Skin of body (tissue), 2 donors: Measurements from ENCODE around the gene SENP5. TPM values are rescaled to one million over a fixed set of nuclear protein-coding genes. Genes with fewer than 3 reads are reported as not detected.

Experiments
- DNase-seq: peaks from one replicate; lab custom pipeline; 2025; lab: John Stamatoyannopoulos, UW
- total RNA-seq: library from RNA; depleted of rRNA; stranded (reverse); fragments of >200 nt; gene quantifications from one replicate; pipeline ENCODE4 v1.2.3, GENCODE V29; 2014

Gene SENP5
- total RNA-seq, 1 donor from 2014 or later = 42.5 TPM

DNA sequence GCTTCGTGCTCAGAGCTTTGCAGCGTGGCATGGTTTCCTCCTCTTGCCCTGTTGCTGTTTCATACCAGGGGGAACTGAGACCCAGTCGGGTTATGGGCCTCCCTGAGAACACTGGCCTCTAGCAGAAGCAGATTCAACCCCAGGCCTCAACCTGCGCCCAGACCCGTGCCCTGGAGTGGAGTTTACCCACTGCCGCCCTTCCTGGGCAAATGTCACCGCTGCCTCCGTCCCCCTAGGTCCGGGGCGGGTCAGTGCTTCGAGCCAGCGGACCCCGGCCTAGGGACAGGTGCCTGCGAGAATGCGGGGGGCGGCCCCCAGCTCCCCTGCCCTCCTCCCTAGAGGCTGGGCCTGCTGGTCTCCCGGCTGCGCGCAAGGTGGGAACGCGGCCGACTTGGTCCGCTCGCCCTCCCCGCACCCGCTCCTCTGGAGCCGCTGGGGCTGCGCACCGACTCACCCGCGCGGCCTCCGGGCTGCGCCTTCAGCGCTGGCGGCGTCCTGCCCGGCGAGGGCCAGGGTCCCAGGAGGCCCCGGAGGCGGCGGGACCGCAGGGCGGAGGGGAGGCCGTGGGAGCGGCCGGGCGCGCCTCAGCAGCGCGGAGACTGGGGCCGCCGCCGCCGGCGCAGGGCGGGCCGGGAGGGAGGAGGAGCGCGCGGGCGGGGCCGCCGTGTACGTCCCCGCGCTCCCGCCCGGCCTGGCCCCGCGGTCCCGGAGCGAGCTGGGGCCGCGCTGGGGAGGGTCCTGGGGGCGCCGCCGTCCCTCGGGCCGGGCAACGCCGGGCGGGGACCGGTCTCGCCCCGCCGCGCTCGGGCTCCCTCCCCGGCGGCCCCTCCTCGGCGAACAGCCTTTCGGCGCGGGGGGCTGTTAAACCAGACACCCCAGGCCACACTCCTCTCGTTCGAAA, 100.8 kb downstream of the SENP5 start, which contains the start of gene PIGZ:
Gene PIGZ (minus strand): TSS at position 601 of the 901 bp plus-strand sequence. CDS start 16,802 bp downstream, outside the sequence.
- no peak for DNase-seq

GRCh38 chr3:196969134-196969659, 101.5 kb downstream of the SENP5 start:
- DNase-seq = no peak

- DNase-seq = no peak
Measured at GRCh38 chr3:196969660-196970546, 102.2 kb downstream of the SENP5 start.

DNA sequence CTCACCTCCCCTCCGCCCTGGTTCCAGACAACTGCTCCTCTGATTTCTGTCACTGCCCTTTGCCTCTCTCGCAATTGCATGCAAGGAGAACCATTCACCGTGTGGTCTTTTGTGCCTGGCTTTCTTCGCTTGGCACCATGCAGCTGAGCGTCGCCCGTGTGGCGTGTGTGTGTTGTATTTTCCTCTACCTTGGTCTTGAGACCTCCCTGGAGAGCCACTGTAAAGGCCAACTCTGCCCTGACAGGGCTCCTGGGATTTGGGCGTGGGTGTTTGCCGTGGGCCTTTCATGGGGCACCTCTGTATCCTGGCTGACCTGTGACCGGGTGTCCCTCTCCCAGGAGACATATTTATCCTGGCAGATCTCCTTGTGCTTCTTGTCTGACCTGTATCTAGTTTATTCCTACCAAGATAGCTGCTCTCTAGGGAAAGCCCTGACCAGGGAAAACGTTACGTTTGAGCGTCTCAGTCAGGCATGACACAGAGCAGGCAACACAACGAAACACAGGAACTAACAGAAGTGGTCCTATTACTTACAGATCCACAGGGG, 102.9 kb downstream of the SENP5 start:
- DNase-seq = no peak

DNA sequence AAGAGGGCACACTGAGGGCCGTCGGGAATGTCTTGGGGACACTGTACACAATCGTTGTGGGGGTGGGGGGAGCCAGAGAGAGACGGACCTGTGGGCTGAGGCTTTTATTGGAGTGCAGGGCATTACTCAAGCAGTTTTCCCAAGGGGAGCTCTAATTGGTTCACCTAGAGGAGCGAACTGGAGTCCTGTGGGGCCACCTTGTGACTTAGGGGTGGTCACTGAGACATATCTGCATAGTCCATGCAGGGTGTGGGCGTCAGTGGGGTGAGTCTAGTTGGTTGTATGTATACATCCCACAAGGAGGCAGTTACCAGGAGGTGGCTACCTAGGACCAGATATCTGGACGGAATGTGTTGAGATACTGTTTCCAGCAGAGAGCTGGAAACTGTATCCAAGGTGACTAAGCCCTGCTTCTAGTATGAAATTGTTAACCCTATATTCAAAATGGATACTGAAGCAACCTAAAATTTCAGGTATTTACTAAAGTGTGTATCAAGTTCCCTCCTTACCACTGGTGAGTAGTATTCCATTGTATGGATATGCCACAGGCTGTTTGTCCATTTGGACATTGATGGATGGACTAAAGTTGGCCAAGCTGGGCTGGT, 103.5 kb downstream of the SENP5 start:
- DNase-seq = no peak

DNA sequence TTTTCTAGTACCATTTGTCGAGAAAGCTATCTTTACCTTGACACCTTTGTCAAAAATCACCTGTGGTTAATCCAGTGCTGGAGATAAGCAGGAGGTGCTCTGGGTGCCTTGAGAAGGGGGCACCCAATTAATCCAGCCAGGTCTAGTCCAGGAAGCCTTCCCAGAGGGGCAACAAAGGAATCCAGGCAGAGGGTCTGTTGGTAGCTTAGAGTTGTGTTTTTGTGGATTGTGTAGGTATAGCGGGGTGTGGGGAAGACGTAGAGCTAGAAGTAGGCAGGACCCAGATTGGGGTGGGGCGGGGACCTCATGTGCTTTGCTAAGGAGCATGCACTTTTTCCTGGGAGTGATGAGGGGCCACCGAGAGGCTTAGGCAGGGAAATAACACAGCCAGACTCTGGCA, 106.9 kb downstream of the SENP5 start:
- DNase-seq = no peak

GRCh38 chr3:196975349-196975748, 107.6 kb downstream of the SENP5 start:
- no peak for DNase-seq

DNA sequence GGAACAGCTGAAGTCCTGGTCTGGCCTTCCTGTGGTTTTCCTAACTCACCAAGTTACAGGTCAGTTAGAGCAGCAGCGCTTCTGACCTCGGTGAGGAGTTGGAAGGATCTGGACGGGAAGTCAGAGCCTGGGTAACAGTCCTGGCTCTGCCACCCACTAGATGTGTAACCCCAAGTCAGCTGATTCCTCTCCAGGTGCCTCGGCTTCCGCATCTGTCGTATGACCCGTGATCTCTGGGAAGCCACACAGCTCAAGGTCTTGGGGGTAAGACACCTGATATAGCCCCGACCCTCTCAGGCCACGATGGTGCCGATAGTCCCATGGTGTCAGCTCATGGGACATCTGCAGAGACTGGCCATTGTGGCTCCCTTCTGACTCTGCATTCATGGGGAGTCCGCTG, 109.2 kb downstream of the SENP5 start:
- no peak for DNase-seq

GRCh38 chr3:196979545-196979944, 111.8 kb downstream of the SENP5 start:
- no peak for DNase-seq

DNA sequence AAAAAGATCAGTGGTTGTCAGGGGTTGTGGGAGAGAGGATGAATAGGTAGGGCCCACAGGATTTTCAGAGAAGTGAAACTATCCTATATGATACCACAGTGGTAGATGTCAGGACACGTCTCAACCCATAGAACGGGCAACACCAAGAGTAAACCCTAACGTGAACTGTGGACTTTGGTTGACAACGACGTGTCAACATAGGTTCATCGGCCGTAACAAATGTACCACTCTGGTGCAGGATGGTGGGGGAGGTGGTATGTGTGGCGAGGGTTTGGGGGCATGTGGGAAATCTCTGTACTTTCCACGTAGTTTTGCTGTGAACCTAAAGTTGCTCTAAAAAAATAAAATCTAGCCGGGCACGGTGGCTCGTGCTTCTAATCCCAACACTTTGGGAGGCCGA, 113.9 kb downstream of the SENP5 start:
- no peak for DNase-seq

- no peak for DNase-seq
Measured at GRCh38 chr3:196983186-196983585, 115.5 kb downstream of the SENP5 start.

Other genes with a start within 250 kb of the SENP5 start
- 3.9 TPM for gene NRROS, start 228.2 kb upstream of the SENP5 start, total RNA-seq
- gene CEP19, start 155.7 kb upstream of the SENP5 start, total RNA-seq = 1.3 TPM
- 18.9 TPM for gene PIGX, start 155.5 kb upstream of the SENP5 start, total RNA-seq
- gene PAK2, start 128.1 kb upstream of the SENP5 start, total RNA-seq = 35.9 TPM
- 35.9 TPM for gene NCBP2, start 74.6 kb downstream of the SENP5 start, total RNA-seq
- gene PIGZ, start 100.9 kb downstream of the SENP5 start, total RNA-seq = 1.8 TPM
- gene MELTF, start 161.9 kb downstream of the SENP5 start, total RNA-seq = 5.8 TPM